Thyroid gland (tissue), 4 donors: ENCODE data around the gene TIAM2.

Experiments used
- CTCF ChIP-seq, 6 experiments: fragments of 200-600 bp in 3 of 6; fragments of 450-650 bp in 3 of 6; sonication (generic) in 3 of 6; IDR thresholded peaks; one replicate each; pipeline ENCODE4 v1.5.1; 2016 to 2019; ENCODE audit warnings: antibody characterized with exemption in 6 of 6, mild to moderate bottlenecking in 2 of 6, inconsistent platforms in 1 of 6, moderate library complexity in 1 of 6
- POLR2A ChIP-seq, 2 donors: fragments of 450-650 bp; IDR thresholded peaks; one replicate each; pipeline ENCODE4 v1.6.1; 2017; ENCODE audit warnings: antibody characterized with exemption in 2 of 2, mild to moderate bottlenecking in 2 of 2, moderate library complexity in 1 of 2

GRCh38 chr6:155247618-155248007 is 252.5 kb downstream of the TIAM2 start:
- TF ChIP-seq POLR2A (IDR thresholded peaks at IDR 0.05) (no peak), CTCF (IDR thresholded peaks at IDR 0.05) (no peak)
